Ramos (cell line): ENCODE data around the gene ACSL5.
"Not testable (repeated sequence)": the region's sequence is repeated elsewhere in the genome, so short reads cannot be mapped to it uniquely, and the experiment has no call there.

Experiments used
- in situ Hi-C: fragments of 300-500 bp; cut with MboI; formaldehyde crosslinking; loops from one replicate; pipeline ENCODE4 v1.14.3; 2022; ENCODE audit warnings: low sequenced_read_pairs; ENCODE audit not compliant: unreplicated experiment

Gene ACSL5

DNA sequence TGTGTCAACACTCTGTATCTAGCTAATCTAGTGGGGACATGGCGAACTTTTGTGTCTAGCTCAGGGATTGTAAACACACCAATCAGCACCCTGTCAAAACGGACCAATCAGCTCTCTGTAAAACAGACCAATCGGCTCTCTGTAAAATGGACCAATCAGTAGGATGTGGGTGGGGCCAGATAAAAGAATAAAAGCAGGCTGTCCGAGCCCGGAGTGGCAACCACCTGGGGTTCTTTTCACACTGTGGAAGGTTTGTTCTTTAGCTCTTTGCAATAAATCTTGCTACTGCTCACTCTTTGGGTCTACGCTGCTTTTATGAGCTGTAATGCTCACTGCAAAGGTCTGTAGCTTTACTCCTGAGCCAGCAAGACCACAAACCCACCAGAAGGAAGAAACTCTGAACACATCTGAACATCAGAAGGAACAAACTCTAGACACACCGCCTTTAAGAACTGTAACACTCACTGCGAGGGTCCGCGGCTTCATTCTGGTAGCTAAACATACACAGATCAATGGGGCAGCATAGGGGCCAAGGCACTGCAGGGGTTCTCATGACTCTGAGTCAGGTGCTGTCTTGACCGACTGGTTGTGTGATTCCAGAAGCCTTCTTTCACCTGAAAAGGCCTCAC, 1.6 kb upstream of the ACSL5 start:
- in situ Hi-C loops = not testable (repeated sequence)

DNA sequence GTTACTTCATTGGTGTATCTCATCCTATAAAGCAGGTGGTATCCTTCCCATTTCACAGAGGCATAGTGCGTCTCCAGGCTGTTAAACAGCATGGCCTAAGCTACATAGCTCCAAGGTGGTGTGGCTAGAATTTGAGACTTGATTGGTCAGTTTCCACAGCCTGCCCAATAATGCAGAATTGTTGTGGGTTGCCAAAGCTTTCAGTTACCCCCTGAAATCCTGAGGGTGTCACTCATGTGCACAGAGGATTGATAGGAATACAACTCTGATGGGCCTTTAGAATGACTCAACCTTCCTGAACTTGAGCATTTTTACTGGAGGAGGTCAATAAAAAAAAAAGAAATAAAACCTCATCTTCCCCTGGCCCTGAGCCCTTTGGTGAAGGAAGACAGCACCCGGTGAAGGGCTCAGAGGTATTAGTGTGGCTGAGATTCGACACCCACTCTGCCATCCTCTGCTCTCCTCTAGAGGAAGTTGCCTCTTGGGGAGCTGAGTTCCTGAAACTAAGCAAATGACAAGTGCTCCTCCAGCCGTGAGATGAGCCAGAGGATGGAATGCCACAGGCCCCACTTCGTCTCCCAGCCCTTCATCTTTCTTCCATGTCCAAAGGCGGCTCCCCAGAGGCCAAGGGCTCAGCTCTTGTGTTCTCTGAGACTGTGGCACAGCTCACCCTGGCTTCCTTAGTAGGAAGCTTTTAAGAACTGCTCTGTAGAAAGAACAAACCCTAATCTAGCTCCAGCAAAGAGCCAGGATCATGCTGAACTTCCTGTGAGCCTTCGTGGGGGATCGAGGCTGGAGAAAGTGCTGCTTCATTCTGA, 1.0 kb downstream of the ACSL5 start:
- in situ Hi-C loops = no loop called here

- in situ Hi-C loops = no loop called here
Measured at GRCh38 chr10:112375721-112376395, 1.9 kb downstream of the ACSL5 start.

DNA sequence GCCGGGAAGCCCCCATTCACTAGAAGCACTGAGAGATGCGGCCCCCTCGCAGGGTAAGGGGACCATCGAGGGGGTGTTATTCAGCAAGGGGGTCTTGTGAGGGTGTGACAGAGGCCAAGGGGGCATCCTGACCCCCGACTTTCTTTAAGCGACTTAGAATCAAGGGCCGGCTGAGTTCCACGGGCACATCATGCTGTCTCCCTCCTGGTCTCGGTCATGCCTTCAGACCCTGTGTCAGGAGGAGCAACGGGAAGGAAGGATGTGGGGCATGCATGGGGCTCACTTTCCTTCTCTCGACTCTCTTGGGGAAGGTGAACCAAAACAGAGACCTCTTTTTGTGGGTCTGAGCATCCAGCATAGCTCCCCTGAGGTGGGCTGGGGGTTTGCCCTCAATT, 2.5 kb downstream of the ACSL5 start:
- in situ Hi-C loops = no loop called here

DNA sequence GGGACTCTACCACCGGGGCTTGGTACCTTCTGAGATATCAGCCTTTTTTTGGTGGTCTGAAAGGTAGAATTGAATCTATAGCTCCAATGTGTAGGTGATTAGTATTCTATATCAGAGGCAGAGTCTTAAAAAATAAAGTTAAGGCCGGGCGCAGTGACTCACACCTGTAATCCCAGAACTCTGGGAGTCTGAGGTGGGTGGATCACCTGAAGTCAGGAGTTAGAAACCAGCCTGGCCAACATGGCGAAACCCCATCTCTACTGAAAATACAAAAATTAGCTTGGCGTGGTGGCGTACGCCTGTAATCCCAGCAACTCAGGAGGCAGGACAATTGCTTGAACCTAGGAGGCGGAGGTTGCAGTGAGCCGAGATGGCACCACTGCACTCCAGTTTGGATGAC, 3.2 kb downstream of the ACSL5 start:
- in situ Hi-C loops = not testable (repeated sequence)

GRCh38 chr10:112379635-112380296, 5.8 kb downstream of the ACSL5 start:
- in situ Hi-C loops = no loop called here

- in situ Hi-C loops = no loop called here
Measured at GRCh38 chr10:112382515-112383235, 8.8 kb downstream of the ACSL5 start.

GRCh38 chr10:112383325-112383724, 9.4 kb downstream of the ACSL5 start:
- in situ Hi-C loops = no loop called here

DNA sequence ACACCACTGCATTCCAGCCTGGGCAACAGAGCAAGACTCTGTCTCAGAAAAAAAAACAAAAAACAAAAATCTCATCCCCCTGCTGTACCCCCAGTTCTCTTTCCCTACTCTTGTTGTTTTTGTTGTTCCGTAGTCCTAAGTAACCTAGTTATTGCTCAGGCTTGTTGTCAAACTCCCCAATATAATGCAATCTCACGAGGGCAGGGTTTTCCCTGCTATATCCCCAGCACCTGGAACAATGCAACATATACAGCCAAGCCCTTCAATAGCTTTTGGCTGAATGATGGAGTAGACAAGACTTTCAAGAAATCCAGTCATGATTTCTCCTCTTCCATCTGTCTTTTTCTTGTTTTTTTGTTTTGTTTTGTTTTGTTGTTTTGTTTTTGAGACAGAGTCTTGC, 10.2 kb downstream of the ACSL5 start:
- in situ Hi-C loops = no loop called here

DNA sequence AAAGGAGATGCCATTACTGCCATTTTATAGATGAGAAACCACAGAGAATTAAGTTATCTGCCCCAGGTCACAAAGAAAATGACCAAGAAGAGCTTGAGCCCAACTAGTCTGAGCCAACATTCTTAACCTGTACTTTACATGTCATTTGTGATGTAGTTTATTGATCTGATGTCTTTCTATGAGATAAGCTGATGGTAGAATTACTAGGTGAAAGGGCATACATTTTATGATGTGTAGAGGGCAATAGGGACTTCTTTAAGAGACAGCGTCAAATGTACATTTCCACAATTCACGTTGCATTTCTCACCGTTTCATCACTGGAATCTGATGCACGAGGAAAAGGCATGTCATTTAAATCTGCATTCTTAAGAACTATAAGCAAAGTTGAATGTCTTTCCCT, 11.3 kb downstream of the ACSL5 start:
- in situ Hi-C loops = no loop called here

- in situ Hi-C loops = not testable (repeated sequence)
Measured at GRCh38 chr10:112388056-112388455, 14.1 kb downstream of the ACSL5 start.

DNA sequence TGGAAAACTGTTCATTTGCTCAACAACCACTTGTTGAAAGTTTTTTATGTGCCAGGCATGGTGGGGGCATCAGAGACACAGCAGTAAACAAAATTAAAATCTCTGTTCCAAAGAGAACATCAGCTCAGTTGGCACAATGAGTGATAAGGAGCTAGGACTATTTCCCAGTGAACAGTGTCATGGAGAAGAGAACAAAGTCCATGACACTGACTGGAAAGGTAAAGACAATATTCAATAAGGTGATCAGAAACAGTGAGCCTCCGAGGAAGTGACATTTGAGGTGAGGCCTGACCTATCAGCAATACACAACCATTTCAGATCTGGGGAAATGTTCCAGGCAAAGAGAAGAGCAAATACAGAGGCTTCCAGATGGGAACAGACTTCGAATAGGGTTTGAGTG, 14.6 kb downstream of the ACSL5 start:
- in situ Hi-C loops = no loop called here

DNA sequence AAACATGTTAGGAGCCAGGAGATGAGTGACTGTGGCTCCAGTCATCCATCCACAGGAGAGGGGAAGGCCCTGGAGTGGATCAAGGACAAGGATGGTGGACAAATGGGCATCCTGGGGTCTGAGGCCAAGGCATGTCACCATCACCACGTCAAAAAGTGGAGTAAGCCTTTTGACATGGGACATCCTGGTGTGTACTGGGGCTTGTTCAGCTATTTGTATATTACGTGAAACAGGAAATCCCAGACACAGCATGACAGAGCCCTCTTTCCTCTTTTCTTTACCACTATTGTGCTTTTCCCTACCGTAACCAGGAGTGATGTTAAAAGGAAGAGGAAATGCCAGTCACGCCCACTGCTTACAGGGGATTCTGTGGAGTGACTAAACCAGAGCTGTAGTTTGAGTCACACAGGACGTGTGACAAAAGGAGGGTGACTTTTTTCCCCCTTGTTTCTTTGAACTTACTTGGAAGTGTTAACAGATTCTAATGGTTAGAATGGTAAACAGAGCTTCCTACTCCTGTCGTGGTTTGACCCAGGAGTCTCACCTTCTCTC, 15.4 kb downstream of the ACSL5 start:
- in situ Hi-C loops = no loop called here

- in situ Hi-C loops = no loop called here
Measured at GRCh38 chr10:112390125-112390703, 16.3 kb downstream of the ACSL5 start.

GRCh38 chr10:112393341-112393740, 19.4 kb downstream of the ACSL5 start:
- in situ Hi-C loops = no loop called here

- in situ Hi-C loops = no loop called here
Measured at GRCh38 chr10:112393827-112394226, 19.9 kb downstream of the ACSL5 start.

DNA sequence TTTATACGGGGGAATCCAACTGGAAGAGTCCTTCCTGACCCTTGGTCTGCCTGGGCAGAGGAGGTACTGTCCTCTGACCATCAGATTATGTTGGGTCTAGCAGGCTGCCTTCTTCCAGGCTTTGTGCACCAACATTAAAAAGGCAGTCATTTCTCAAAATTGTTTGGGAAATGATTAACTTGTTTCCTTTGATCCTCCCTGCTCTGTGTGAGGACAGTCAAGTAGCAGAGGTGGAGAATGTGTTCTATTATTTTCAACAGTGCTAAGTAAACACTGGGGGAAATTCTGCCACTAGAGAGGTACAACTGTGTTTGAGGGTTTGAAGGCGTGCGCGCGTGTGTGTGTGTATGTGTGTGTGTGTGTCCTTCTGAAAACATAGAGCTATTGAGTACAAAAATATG, 20.6 kb downstream of the ACSL5 start:
- in situ Hi-C loops = no loop called here

GRCh38 chr10:112395809-112396530, 22.1 kb downstream of the ACSL5 start:
- in situ Hi-C loops = no loop called here

- in situ Hi-C loops = no loop called here
Measured at GRCh38 chr10:112397592-112397991, 23.7 kb downstream of the ACSL5 start.
